HepG2 (cell line): Measurements from ENCODE around the gene TREH. TPM values are rescaled to one million over a fixed set of nuclear protein-coding genes. Genes with fewer than 3 reads are reported as not detected.
A peak's percentile ranks its signal among the peaks of the same experiment; 100 is the strongest.

Experiments
- CENPX ChIP-seq: sonication (generic); formaldehyde crosslinking; IDR thresholded peaks from 2 replicates; pipeline ENCODE4 v1.9.0; 2021; ENCODE audit warnings: mild to moderate bottlenecking, missing genetic modification reagents, moderate library complexity
- CSRNP1 ChIP-seq: sonication (generic); formaldehyde crosslinking; IDR thresholded peaks from 2 replicates; pipeline ENCODE4 v1.8.1; 2023; ENCODE audit warnings: mild to moderate bottlenecking, missing genetic modification reagents
- CTCF ChIP-seq: sonication (generic); formaldehyde crosslinking; IDR thresholded peaks from 2 replicates; pipeline ENCODE4 v1.5.0; 2020; ENCODE audit warnings: mild to moderate bottlenecking, missing genetic modification reagents, moderate library complexity
- HNF4A ChIP-seq: sonication (generic); formaldehyde crosslinking; IDR thresholded peaks from 2 replicates; pipeline ENCODE4 v1.4.0; 2020; ENCODE audit warnings: missing genetic modification reagents
- MATR3 ChIP-seq: sonication (generic); formaldehyde crosslinking; IDR thresholded peaks from 2 replicates; pipeline ENCODE4 v1.4.0; 2020; ENCODE audit warnings: missing genetic modification reagents
- MIER3 ChIP-seq: IDR thresholded peaks from 2 replicates; pipeline ENCODE4 v1.6.1; 2016; ENCODE audit warnings: missing compliant biosample characterization, borderline replicate concordance
- MTF2 ChIP-seq: sonication (generic); formaldehyde crosslinking; IDR thresholded peaks from 2 replicates; pipeline ENCODE4 v1.5.0; 2020; ENCODE audit warnings: missing genetic modification reagents, borderline replicate concordance
- NFE2L1 ChIP-seq: sonication (generic); formaldehyde crosslinking; IDR thresholded peaks from 2 replicates; pipeline ENCODE4 v1.4.0; 2020; ENCODE audit warnings: missing genetic modification reagents, mild to moderate bottlenecking, borderline replicate concordance
- ONECUT2 ChIP-seq: sonication (generic); formaldehyde crosslinking; IDR thresholded peaks from 2 replicates; pipeline ENCODE4 v1.4.0; 2020; ENCODE audit warnings: missing genetic modification reagents
- PCBP1 ChIP-seq: fragments of 200-400 bp; formaldehyde crosslinking; IDR thresholded peaks from 2 replicates; pipeline ENCODE4 v1.6.1; 2017; ENCODE audit warnings: mild to moderate bottlenecking, low read depth, low read length, borderline replicate concordance
- PHB2 ChIP-seq: fragments of 450-650 bp; IDR thresholded peaks from 2 replicates; pipeline ENCODE4 v1.6.1; 2018; ENCODE audit not compliant: partially characterized antibody
- RFX3 ChIP-seq: IDR thresholded peaks from 2 replicates; pipeline ENCODE4 v1.6.1; 2016; ENCODE audit warnings: missing biosample characterization, missing genetic modification reagents
- SAFB2 ChIP-seq: sonication (generic); formaldehyde crosslinking; IDR thresholded peaks from 2 replicates; pipeline ENCODE4 v1.5.1; 2020; ENCODE audit warnings: missing genetic modification reagents, low read depth, mild to moderate bottlenecking, borderline replicate concordance
- TBX2 ChIP-seq: sonication (generic); formaldehyde crosslinking; IDR thresholded peaks from 2 replicates; pipeline ENCODE4 v1.5.0; 2020; ENCODE audit warnings: missing genetic modification reagents, mild to moderate bottlenecking, borderline replicate concordance
- ZNF207 ChIP-seq: fragments of 450-650 bp; IDR thresholded peaks from 2 replicates; pipeline ENCODE4 v1.6.1; 2016; ENCODE audit warnings: antibody characterized with exemption, borderline replicate concordance
- ZNF251 ChIP-seq: sonication (generic); formaldehyde crosslinking; IDR thresholded peaks from 2 replicates; pipeline ENCODE4 v1.9.0; 2021; ENCODE audit warnings: mild to moderate bottlenecking, missing genetic modification reagents
- ZNF274 ChIP-seq: sonication (generic); formaldehyde crosslinking; IDR thresholded peaks from 2 replicates; pipeline ENCODE4 v1.5.1; 2020; ENCODE audit warnings: mild to moderate bottlenecking, missing genetic modification reagents
- ZNF335 ChIP-seq: sonication (generic); formaldehyde crosslinking; IDR thresholded peaks from 2 replicates; pipeline ENCODE4 v1.4.0; 2020; ENCODE audit warnings: missing genetic modification reagents
- ZNF431 ChIP-seq: sonication (generic); formaldehyde crosslinking; IDR thresholded peaks from 2 replicates; pipeline ENCODE4 v1.9.0; 2022; ENCODE audit warnings: missing genetic modification reagents, low read depth, mild to moderate bottlenecking, borderline replicate concordance
- ZNF512 ChIP-seq: sonication (generic); formaldehyde crosslinking; IDR thresholded peaks from 2 replicates; pipeline ENCODE4 v1.4.0; 2020; ENCODE audit warnings: mild to moderate bottlenecking, missing genetic modification reagents
- ZNF576 ChIP-seq: sonication (generic); formaldehyde crosslinking; IDR thresholded peaks from 2 replicates; pipeline ENCODE4 v1.4.0; 2020; ENCODE audit warnings: mild to moderate bottlenecking, missing genetic modification reagents
- polyA plus RNA-seq, 8 experiments: library from polyadenylated mRNA; depleted of rRNA in 3 of 8; stranded (reverse) in 7 of 8; unstranded in 1 of 8; fragments of >200 nt; fragmentation: Illumina TruSeq in 4 of 8; extraction: Trizol in 4 of 8; gene quantifications; 2 replicates each; pipeline versions ENCODE4 v1.2.1 to v1.2.3, GENCODE V29; 2011 to 2016; ENCODE audit warnings: low read depth in 4 of 8, missing spikeins in 1 of 8, mixed read lengths in 1 of 8; ENCODE audit not compliant: insufficient read depth in 1 of 8
- total RNA-seq, 5 experiments: library from RNA; depleted of rRNA; stranded (reverse); fragments of >200 nt; fragmentation: Illumina TruSeq; extraction: Trizol; gene quantifications; 2 replicates each; pipeline ENCODE4 v1.2.3, GENCODE V29; 2016; ENCODE audit warnings: low read depth in 1 of 5
- TF ChIP-seq, protein P1 (sequence below): sonication (generic); IDR thresholded peaks from 2 replicates; pipeline ENCODE4 v1.6.1; 2016; ENCODE audit warnings: low read depth, borderline replicate concordance

TREH gene
- total and polyA plus RNA-seq, 2 of the 13 experiments (the other 11 are each of a cell fraction or from before 2014, with no cell fraction given): 0.53 to 0.86 TPM

DNA sequence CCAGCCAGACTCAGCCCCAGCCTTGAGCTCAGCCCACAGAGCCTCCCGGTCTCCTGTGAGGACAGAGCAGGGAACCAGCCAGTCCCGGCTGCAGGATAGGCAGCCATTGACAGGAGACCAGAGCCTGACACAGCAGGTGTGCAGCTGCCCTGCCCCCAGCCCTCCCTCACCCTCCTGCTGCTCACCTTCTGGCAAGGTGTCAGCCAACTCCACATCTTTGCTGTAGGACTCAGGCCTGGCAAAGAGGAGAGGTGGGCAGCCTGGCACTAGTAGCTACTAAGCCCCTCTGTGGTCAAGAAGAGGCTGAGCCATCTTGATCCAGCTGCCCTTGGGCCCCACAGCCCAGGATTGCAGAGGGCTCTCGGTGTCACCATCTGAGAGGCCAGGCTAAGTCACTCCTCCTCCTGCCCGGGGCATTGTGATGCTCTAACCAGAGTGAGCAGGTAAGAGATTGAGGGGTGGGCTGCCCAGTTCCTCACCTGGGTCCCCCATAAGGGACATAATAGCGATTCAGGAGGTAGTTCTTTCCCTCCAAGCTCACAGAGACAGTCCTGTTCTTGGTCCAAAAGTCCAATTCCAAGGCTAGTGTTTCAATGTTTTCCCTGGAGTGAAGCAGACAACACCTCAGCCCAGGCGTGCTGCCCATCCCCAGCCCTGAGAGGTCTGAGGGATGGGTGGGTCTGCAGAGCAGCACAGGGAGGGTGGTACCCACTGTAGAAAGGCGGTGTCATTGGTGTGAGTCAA is 18.6 kb downstream of the TREH start (continued):
- 0 out of 2 replicates have a peak, but pooled peaks have one; percentile 1 for TF ChIP-seq CTCF (CRISPR knock-in tag)
- TF ChIP-seq TBX2 (CRISPR knock-in tag): no peak; the same call in 1 of the 2 replicates
- no peak for TF ChIP-seq ZNF335 (CRISPR knock-in tag)
- TF ChIP-seq, protein P1, sequence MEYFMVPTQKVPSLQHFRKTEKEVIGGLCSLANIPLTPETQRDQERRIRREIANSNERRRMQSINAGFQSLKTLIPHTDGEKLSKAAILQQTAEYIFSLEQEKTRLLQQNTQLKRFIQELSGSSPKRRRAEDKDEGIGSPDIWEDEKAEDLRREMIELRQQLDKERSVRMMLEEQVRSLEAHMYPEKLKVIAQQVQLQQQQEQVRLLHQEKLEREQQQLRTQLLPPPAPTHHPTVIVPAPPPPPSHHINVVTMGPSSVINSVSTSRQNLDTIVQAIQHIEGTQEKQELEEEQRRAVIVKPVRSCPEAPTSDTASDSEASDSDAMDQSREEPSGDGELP: no peak
- TF ChIP-seq ZNF431: no peak
- no peak for TF ChIP-seq RFX3 (CRISPR knock-in tag)
- TF ChIP-seq ZNF274 (CRISPR knock-in tag): no peak
- no peak for TF ChIP-seq ZNF576 (CRISPR knock-in tag)
- no peak for TF ChIP-seq ZNF207
- no peak for TF ChIP-seq MTF2 (CRISPR knock-in tag)
- TF ChIP-seq ZNF251 (CRISPR knock-in tag): no peak
- no peak for TF ChIP-seq CENPX (CRISPR knock-in tag)
- TF ChIP-seq SAFB2: no peak
- no peak for TF ChIP-seq ONECUT2 (CRISPR knock-in tag)
- TF ChIP-seq NFE2L1 (CRISPR knock-in tag): no peak
- no peak for TF ChIP-seq MIER3 (CRISPR knock-in tag)
- no peak for TF ChIP-seq PHB2
- no peak for TF ChIP-seq MATR3 (CRISPR knock-in tag)
- no peak for TF ChIP-seq ZNF512 (CRISPR knock-in tag)
- no peak for TF ChIP-seq CSRNP1 (CRISPR knock-in tag)
- TF ChIP-seq PCBP1: no peak
- TF ChIP-seq HNF4A (CRISPR knock-in tag): peak; percentile 47; the same call in 1 of the 2 replicates
